ENCODE results near the gene PLPP7.

The PLPP7 gene

GRCh38 chr9:131292937-131293336 is 3.4 kb downstream of the PLPP7 start:
- H3K4me3 ChIP-seq (replicated peaks; ENCODE audit: low read depth, low read length): no peak overlapping the region
- no peak for DNase-seq (ENCODE audit: low read depth)
- no peak for TF ChIP-seq CTCF (IDR thresholded peaks at IDR 0.05; ENCODE audit: low read length, missing control alignments)

GRCh38 chr9:131296460-131296859 is 6.9 kb downstream of the PLPP7 start:
- TF ChIP-seq CTCF (IDR thresholded peaks at IDR 0.05; ENCODE audit: low read length, missing control alignments): no peak
- H3K4me3 ChIP-seq (replicated peaks; ENCODE audit: low read depth, low read length): no peak overlapping the region
- DNase-seq (ENCODE audit: low read depth): no peak

GRCh38 chr9:131296906-131297500 is 7.5 kb downstream of the PLPP7 start:
- TF ChIP-seq CTCF (IDR thresholded peaks at IDR 0.05; ENCODE audit: low read length, missing control alignments): no peak
- no peak overlapping the region for H3K4me3 ChIP-seq (replicated peaks; ENCODE audit: low read depth, low read length)
- no peak for DNase-seq (ENCODE audit: low read depth)

- H3K4me3 ChIP-seq (replicated peaks; ENCODE audit: low read depth, low read length): no peak overlapping the region
- no peak for TF ChIP-seq CTCF (IDR thresholded peaks at IDR 0.05; ENCODE audit: low read length, missing control alignments)
- DNase-seq (ENCODE audit: low read depth): peak; percentile 10
These were observed 8.4 kb downstream of the PLPP7 start for GRCh38 chr9:131297903-131298302.

- no peak overlapping the region for H3K4me3 ChIP-seq (replicated peaks; ENCODE audit: low read depth, low read length)
- TF ChIP-seq CTCF (IDR thresholded peaks at IDR 0.05; ENCODE audit: low read length, missing control alignments): no peak
- no peak for DNase-seq (ENCODE audit: low read depth)
These were observed 8.8 kb downstream of the PLPP7 start for GRCh38 chr9:131298341-131298740.

GRCh38 chr9:131298816-131299215 is 9.3 kb downstream of the PLPP7 start:
- no peak for DNase-seq (ENCODE audit: low read depth)
- no peak for TF ChIP-seq CTCF (IDR thresholded peaks at IDR 0.05; ENCODE audit: low read length, missing control alignments)

GRCh38 chr9:131299346-131299960 is 9.9 kb downstream of the PLPP7 start:
- no peak for TF ChIP-seq CTCF (IDR thresholded peaks at IDR 0.05; ENCODE audit: low read length, missing control alignments)

More at GRCh38 chr9:131298816-131299215, 9.3 kb downstream of the PLPP7 start:
- H3K4me3 ChIP-seq (replicated peaks; ENCODE audit: low read depth, low read length): no peak overlapping the region

More at GRCh38 chr9:131299346-131299960, 9.9 kb downstream of the PLPP7 start:
- H3K4me3 ChIP-seq (replicated peaks; ENCODE audit: low read depth, low read length): no peak overlapping the region
- no peak for DNase-seq (ENCODE audit: low read depth)
